Measurements from ENCODE around the gene BTBD2. TPM values are rescaled to one million over a fixed set of nuclear protein-coding genes. Genes with fewer than 3 reads are reported as not detected.
"Not testable (repeated sequence)": the region's sequence is repeated elsewhere in the genome, so short reads cannot be mapped to it uniquely, and the experiment has no call there.

BTBD2 gene
- total RNA-seq, 4 donors from 2014 or later = 54.6 to 82.9 (median 63.6) TPM

DNA sequence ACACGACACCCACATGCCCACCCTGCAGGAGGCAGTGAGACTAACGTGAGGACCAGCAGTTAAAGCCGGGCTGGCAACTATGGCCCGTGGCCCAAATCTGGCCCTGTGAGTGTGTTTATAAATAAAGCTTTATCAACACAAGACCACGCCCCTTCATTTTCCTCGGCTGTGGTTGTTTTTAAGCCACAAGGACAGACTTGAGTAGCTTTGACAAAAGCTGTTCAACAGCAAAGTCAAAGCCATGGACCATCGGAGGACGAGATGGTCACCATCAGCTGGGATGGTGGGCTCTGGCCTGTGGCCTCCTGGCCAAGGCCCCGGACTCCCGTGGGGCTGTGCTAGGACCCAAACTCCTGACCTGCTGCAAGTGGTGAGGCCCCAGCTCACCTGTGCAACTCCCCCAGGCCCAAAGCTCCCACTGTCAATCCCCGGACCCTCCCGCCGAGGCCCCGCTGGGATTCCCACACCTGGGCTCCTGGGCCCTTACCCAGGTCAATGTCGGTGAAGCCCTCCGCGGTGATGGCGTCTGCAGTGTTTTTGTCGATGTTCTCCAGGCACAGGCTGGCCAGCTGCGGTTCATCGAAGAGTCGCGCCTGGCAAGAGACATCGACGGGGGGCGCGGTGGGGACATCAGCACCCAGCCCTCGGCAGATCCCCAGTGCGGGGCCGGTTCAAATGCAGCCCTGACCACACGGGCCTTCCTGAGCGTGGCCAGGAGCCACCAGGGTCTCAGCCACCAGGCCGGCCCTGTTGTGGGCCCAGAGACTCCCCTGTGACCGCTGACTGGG is 25.1 kb downstream of the BTBD2 start:
- Histone ChIP-seq H3K36me3 (peaks cover 0 to 56% of the 10 kb centered on the region in 2 donors), H3K4me3 (no peak overlapping the region)

DNA sequence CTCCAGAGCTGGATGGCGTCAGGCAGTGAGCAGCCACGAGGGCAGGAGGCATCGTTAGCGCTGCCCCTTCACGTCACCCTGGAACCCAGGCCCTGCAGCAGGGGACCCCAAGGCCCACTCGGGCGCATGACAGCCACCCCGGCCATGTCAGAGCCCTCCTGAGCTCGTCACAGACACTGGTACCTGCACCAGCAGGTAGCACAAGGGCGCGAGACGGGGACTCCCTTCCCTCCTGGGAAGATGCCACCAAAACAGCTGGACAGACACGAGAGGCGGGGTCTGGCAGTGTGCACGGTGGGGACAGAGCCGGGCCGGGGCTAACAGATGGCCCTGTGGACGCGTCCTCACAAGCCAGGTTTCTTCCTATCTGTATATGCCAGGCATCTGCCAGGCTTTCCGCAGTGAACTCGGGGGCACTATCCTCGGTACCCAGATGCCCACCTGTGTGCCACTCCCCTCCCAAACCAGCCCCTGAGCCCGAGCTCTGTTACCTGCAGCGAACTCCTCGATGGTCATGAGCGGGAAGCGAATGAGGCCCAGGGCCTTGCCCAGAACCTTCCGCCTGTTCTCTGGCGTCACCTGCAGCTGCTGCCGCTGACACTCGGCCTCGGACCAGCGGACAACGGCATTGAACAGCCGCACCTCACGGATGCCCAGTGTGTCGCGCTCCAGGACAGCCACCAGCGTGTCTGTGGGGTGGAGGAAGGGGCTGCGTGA is 25.8 kb downstream of the BTBD2 start:
- intact Hi-C loops (cut with DNase I; ENCODE audit: low total_unique reads) = no loop called here
- no peak overlapping the region for H3K27ac ChIP-seq
- no peaks in the 10 kb centered on the region for H3K4me1 ChIP-seq
- no peak overlapping the region for H3K4me3 ChIP-seq
- in situ Hi-C loops (cut with MboI; ENCODE audit: low sequenced_read_pairs in 4 of 4) = no loop called here
- ATAC-seq (no peak), DNase-seq (no peak)
- H3K27me3 ChIP-seq = no peaks in the 10 kb centered on the region
- no peaks in the 10 kb centered on the region for H3K9me3 ChIP-seq
- no peak for TF ChIP-seq POLR2A (IDR thresholded peaks at IDR 0.05)
- TF ChIP-seq CTCF (IDR thresholded peaks at IDR 0.05 in 4 of 5, conservative IDR thresholded peaks at IDR 0.05 in 1 of 5) = no peak
- peaks cover 0 to 63% of the 10 kb centered on the region in 2 donors for H3K36me3 ChIP-seq

More for the DNA sequence above, 25.1 kb downstream of the BTBD2 start:
- H3K9me3 ChIP-seq = no peaks in the 10 kb centered on the region
- in situ Hi-C loops (cut with MboI; ENCODE audit: low sequenced_read_pairs in 4 of 4) = no loop called here
- no peak overlapping the region for H3K27ac ChIP-seq
- no peak for DNase-seq
- TF ChIP-seq POLR2A (IDR thresholded peaks at IDR 0.05) (no peak), CTCF (IDR thresholded peaks at IDR 0.05 in 4 of 5, conservative IDR thresholded peaks at IDR 0.05 in 1 of 5) (no peak)
- no peaks in the 10 kb centered on the region for H3K4me1 ChIP-seq
- H3K27me3 ChIP-seq = no peaks in the 10 kb centered on the region
- intact Hi-C loops (cut with DNase I; ENCODE audit: low total_unique reads) = no loop called here
- no peak for ATAC-seq

- H3K4me1 ChIP-seq; DNase-seq; H3K27me3 ChIP-seq; ATAC-seq; H3K4me3 ChIP-seq; in situ Hi-C loops (cut with MboI; ENCODE audit: low sequenced_read_pairs in 4 of 4); H3K27ac ChIP-seq; intact Hi-C loops (cut with DNase I; ENCODE audit: low total_unique reads); H3K9me3 ChIP-seq: not testable (repeated sequence)
- H3K36me3 ChIP-seq = peaks cover 0 to 57% of the 10 kb centered on the region in 2 donors
Observed at GRCh38 chr19:1988464-1988863, 27.1 kb downstream of the BTBD2 start.

GRCh38 chr19:1987197-1988187 is 28.0 kb downstream of the BTBD2 start:
- DNase-seq (no peak), ATAC-seq (no peak)
- in situ Hi-C loops (cut with MboI; ENCODE audit: low sequenced_read_pairs in 4 of 4) = no loop called here
- Histone ChIP-seq H3K27me3 (no peaks in the 10 kb centered on the region), H3K9me3 (no peaks in the 10 kb centered on the region), H3K27ac (no peak overlapping the region), H3K36me3 (peaks cover 0 to 53% of the 10 kb centered on the region in 2 donors), H3K4me1 (no peaks in the 10 kb centered on the region), H3K4me3 (no peak overlapping the region)
- TF ChIP-seq CTCF (IDR thresholded peaks at IDR 0.05 in 4 of 5, conservative IDR thresholded peaks at IDR 0.05 in 1 of 5) = no peak
- TF ChIP-seq POLR2A (IDR thresholded peaks at IDR 0.05) = no peak
- intact Hi-C loops (cut with DNase I; ENCODE audit: low total_unique reads) = no loop called here
